OCI-LY7 (cell line): Measurements from ENCODE around the gene NSUN7. TPM values are rescaled to one million over a fixed set of nuclear protein-coding genes. Genes with fewer than 3 reads are reported as not detected.

Source experiments
- BruUV-seq: library from RNA; stranded (reverse); fragments of 400-500 nt; replicated peaks from 2 replicates; lab custom pipeline; 2021; lab: Mats Ljungman, UMichigan
- CTCF ChIA-PET: fragments of 300-600 bp; sonication (Branson Sonifier 250); formaldehyde crosslinking; loops from one replicate; lab custom pipeline; 2022; ENCODE audit warnings: antibody characterized with exemption; ENCODE audit not compliant: unreplicated experiment; lab: Charles Lee
- POLR2A ChIA-PET: fragments of 300-600 bp; sonication (Branson Sonifier 250); formaldehyde crosslinking; loops from one replicate; lab custom pipeline; 2022; ENCODE audit warnings: antibody characterized with exemption; lab: Charles Lee
- DNase-seq: peaks from one replicate; pipeline ENCODE4 v3.0.0-alpha.2; 2015; ENCODE audit warnings: low spot score
- H2AFZ ChIP-seq: fragments of 200-600 bp; sonication (generic), shearing (Covaris generic); 2 replicates; pipeline ENCODE4 v1.6.1; 2014; ENCODE audit warnings: mild to moderate bottlenecking, antibody characterized with exemption, low read length, moderate library complexity
- H3K27ac ChIP-seq: fragments of 200-600 bp; sonication (generic); 2 replicates; pipeline ENCODE4 v1.5.1; 2014; ENCODE audit warnings: mixed run types, low read depth, mild to moderate bottlenecking, moderate library complexity, low read length, inconsistent platforms; ENCODE audit not compliant: poor library complexity, severe bottlenecking
- H3K36me3 ChIP-seq: fragments of 200-600 bp; sonication (generic); 2 replicates; pipeline ENCODE4 v1.6.1; 2014; ENCODE audit warnings: mild to moderate bottlenecking, antibody characterized with exemption, low read length, moderate library complexity, mixed read lengths; ENCODE audit not compliant: insufficient read depth
- H3K4me1 ChIP-seq: fragments of 200-600 bp; sonication (generic); 2 replicates; pipeline ENCODE4 v1.5.1; 2014; ENCODE audit warnings: mild to moderate bottlenecking, low read length; ENCODE audit not compliant: insufficient read depth, poor library complexity, severe bottlenecking
- H3K4me2 ChIP-seq: fragments of 200-600 bp; sonication (generic); 2 replicates; pipeline ENCODE4 v1.6.1; 2014; ENCODE audit warnings: mild to moderate bottlenecking, low read length
- H3K4me3 ChIP-seq: fragments of 200-600 bp; sonication (generic); 2 replicates; pipeline ENCODE4 v1.5.1; 2014; ENCODE audit warnings: mild to moderate bottlenecking, low read depth, low read length; ENCODE audit not compliant: poor library complexity, severe bottlenecking
- H3K79me2 ChIP-seq: fragments of 200-600 bp; sonication (generic); 2 replicates; pipeline ENCODE4 v1.6.1; 2016; ENCODE audit warnings: low read depth, mild to moderate bottlenecking, low read length, moderate library complexity, mixed read lengths; ENCODE audit not compliant: insufficient read depth
- H3K9me2 ChIP-seq: fragments of 200-600 bp; sonication (generic); 2 replicates; pipeline ENCODE4 v1.6.1; 2016; ENCODE audit warnings: mild to moderate bottlenecking, low read length, mixed read lengths; ENCODE audit not compliant: insufficient read depth
- H3K9me3 ChIP-seq: fragments of 200-600 bp; sonication (generic); 2 replicates; pipeline ENCODE4 v1.6.1; 2014; ENCODE audit warnings: mild to moderate bottlenecking, mixed run types, low read length, mixed read lengths
- H4K20me1 ChIP-seq: fragments of 200-600 bp; sonication (generic); 2 replicates; pipeline ENCODE4 v1.6.1; 2014; ENCODE audit warnings: mild to moderate bottlenecking, antibody characterized with exemption, low read length, moderate library complexity, mixed read lengths; ENCODE audit not compliant: insufficient read depth
- CTCF ChIP-seq: fragments of 200-600 bp; sonication (generic); conservative IDR thresholded peaks from 2 replicates; pipeline ENCODE4 v1.5.1; 2014; ENCODE audit warnings: mild to moderate bottlenecking, antibody characterized with exemption, low read length, moderate library complexity, mixed read lengths
- EZH2phosphoT487 ChIP-seq: fragments of 200-600 bp; sonication (generic); IDR thresholded peaks from 2 replicates; pipeline ENCODE4 v1.6.1; 2018; ENCODE audit warnings: low read depth, borderline replicate concordance, mild to moderate bottlenecking, mixed run types, antibody characterized with exemption, low read length, moderate library complexity, mixed read lengths
- intact Hi-C: fragments of 100-400 bp; cut with micrococcal nuclease; formaldehyde crosslinking; loops from one replicate; pipeline ENCODE4 v1.10.0; 2022; ENCODE audit not compliant: unreplicated experiment
- total RNA-seq, 2 experiments: library from RNA; depleted of rRNA in 1 of 2; stranded (reverse); fragments of >200 nt in 1 of 2; shearing (Covaris generic) in 1 of 2; gene quantifications; 2 replicates each; pipeline ENCODE4 v1.2.3, GENCODE V29; 2014 to 2022

The NSUN7 gene
- total RNA-seq, 2 experiments from 2014 or later: 0.13 TPM; not detected in 1

DNA sequence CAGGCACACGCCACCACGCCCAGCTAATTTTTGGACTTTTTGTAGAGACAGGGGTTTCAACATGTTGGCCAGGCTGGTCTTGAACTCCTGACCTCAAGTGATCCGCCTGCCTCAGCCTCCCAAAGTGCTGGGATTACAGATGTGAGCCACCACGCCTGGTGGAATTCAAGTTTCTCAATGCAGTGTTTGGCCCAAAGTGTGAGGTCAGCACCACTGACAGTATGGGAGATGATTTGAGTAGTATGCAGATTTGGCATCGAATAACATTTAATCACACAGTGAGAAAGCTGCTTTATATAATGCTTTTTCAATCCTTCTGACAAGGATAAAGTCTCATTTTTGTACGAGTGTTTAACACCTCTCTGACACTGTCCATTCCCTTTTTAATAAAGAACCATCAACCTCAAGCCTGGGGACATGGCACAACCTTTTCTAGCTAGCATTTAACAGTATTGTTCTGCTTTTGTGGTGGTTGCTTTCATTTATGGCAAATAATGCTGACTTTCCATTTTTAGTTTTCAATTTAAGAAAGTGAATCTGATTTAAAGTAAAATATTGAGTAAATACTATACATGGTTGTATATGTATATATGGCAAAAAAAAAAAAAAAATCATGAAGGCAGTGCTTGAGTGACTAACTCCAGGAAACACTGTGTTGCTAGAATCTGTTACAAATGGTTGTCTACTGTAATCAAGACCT lies 4.3 kb upstream of the NSUN7 start:
- TF ChIP-seq EZH2phosphoT487 (no peak), CTCF (no peak)
- H3K4me1 ChIP-seq: no peaks in the 10 kb centered on the region
- H3K9me2 ChIP-seq: no peaks in the 10 kb centered on the region
- BruUV-seq: no TSS peak
- intact Hi-C loops: no loop called here
- H3K4me2 ChIP-seq: no peak overlapping the region
- H4K20me1 ChIP-seq: no peaks in the 10 kb centered on the region
- ChIA-PET CTCF (no interaction called here), POLR2A (interaction anchor here (0.6 to 0.7 kb wide), 5 partner anchors 9 to 555 kb away, joined by 3 to 6 read pairs (median 3); no protein-coding TSS in a partner anchor)
- DNase-seq: no peak
- no peaks in the 10 kb centered on the region for H3K79me2 ChIP-seq
- H2AFZ ChIP-seq: no peak overlapping the region
- no peaks in the 10 kb centered on the region for H3K9me3 ChIP-seq
- H3K36me3 ChIP-seq: no peaks in the 10 kb centered on the region
- no peak overlapping the region for H3K4me3 ChIP-seq
- H3K27ac ChIP-seq: no peak overlapping the region

GRCh38 chr4:40747207-40747835 lies 2.4 kb upstream of the NSUN7 start:
- TF ChIP-seq EZH2phosphoT487 (no peak), CTCF (no peak)
- intact Hi-C loops: no loop called here
- no peaks in the 10 kb centered on the region for H3K36me3 ChIP-seq
- H3K4me1 ChIP-seq: no peaks in the 10 kb centered on the region
- CTCF ChIA-PET: no interaction called here
- H3K4me3 ChIP-seq: no peak overlapping the region
- DNase-seq: no peak
- no peak overlapping the region for H2AFZ ChIP-seq
- H3K79me2 ChIP-seq: no peaks in the 10 kb centered on the region
- no peaks in the 10 kb centered on the region for H3K9me3 ChIP-seq
- POLR2A ChIA-PET: no interaction called here
- no peaks in the 10 kb centered on the region for H4K20me1 ChIP-seq
- no TSS peak for BruUV-seq
- no peak overlapping the region for H3K27ac ChIP-seq
- no peaks in the 10 kb centered on the region for H3K9me2 ChIP-seq
- no peak overlapping the region for H3K4me2 ChIP-seq
